HG03442 (cell line): Measurements from ENCODE around the gene NIBAN1.

Experiments
- ATAC-seq: cut with Tn5 transposase; IDR thresholded peaks from one replicate; pipeline ENCODE4 v1.9.1; 2021; ENCODE audit warnings: mild to moderate bottlenecking, moderate library complexity; ENCODE audit not compliant: unreplicated experiment

NIBAN1 gene

DNA sequence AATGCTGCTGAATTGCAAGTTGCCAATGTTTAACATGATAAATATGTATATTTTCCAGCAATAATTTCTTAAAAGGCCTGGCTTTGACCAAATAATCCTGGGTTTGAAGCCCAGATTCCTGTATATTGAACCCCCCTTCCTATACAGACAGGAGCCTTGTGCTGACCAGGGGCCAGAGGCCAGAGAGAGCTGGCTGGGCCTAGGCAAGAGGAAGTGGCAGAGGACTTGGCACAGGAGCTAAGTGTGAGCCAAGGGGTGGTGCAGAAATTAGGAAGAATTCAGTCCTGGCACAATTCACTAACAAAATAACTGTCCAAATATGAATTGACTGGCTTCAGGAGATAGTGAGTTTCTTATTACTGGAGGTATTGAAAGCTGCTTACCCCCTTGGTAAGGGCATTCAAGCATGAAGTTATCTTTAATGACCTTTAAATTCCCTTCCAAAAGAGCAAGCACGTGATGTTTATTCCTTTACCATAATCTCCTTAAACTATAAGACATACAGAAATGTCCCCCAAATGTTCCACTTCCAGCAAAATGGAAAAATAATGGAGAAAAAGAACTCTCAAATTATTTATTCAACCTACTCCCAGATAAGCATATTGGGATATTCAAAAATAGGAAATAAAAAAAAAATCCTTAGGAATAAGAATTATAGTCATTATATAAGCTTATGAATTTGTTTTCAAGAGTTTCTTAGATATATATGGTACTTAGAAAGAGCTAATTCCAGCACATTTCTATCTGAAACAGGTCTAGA is 26.6 kb downstream of the NIBAN1 start:
- ATAC-seq = no peak

- peak; percentile 40 for ATAC-seq
These were observed 28.5 kb downstream of the NIBAN1 start for GRCh38 chr1:184945678-184946412.

GRCh38 chr1:184945029-184945428 is 29.3 kb downstream of the NIBAN1 start:
- ATAC-seq = peak; percentile 59

- no peak for ATAC-seq
These were observed 30.3 kb downstream of the NIBAN1 start for GRCh38 chr1:184943998-184944397.

DNA sequence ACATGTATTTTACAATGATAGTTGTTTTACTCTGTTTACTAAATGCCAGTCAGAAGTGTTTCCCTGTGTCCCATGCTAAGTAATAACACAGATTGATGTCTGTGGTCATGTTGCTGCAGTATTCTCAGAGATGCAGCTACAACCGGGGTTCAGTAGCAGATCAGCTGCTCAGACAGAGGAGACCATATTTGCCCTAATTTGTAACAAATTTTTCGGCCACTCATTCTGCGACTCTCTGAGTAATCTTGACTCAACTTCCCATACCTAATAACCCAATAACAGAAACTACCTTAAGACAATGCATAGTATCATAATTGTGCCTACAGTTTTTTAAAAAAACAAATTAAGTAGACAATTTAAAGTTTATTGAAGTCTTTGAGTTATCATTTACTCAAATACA is 32.6 kb downstream of the NIBAN1 start:
- ATAC-seq = peak; percentile 71

DNA sequence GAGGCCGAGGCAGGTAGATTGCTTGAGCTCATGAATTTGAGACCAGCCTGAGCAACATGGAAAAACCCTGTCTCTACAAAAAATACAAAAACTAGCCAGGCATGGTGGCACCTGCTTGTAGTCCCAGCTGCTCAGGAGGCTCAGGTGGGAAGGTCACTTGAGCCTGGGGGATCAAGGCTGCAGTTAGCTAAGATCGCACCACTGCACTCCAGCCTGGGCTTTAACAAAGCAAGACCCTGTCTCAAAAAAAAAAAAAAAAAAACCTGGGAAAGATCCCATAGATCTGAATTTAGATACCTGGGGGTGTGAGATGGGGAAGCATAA is 32.9 kb downstream of the NIBAN1 start:
- ATAC-seq = peak; percentile 8

- ATAC-seq = no peak
These were observed 33.5 kb downstream of the NIBAN1 start for GRCh38 chr1:184940694-184941409.

DNA sequence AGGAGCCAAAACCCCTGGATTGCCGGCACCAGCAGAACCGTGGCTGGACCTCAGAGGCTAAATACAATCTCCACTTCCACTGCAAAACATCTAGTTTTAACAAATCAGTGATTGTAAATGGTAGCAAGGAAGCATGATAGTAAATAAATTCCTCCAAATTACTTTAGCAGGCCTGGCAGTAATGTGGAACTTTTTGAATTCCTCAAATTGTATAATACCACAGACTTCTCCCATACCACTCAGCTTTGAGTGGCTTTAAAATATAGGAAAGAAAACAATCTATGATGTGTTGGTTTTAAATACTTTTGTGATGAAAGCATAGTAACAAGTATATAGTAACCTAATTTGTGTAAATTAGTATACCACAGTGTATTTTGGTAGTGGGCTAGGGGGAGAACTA is 34.1 kb downstream of the NIBAN1 start:
- no peak for ATAC-seq

- ATAC-seq = no peak
These were observed 36.6 kb downstream of the NIBAN1 start for GRCh38 chr1:184937729-184938128.

GRCh38 chr1:184935920-184936798 is 38.1 kb downstream of the NIBAN1 start:
- ATAC-seq = no peak

DNA sequence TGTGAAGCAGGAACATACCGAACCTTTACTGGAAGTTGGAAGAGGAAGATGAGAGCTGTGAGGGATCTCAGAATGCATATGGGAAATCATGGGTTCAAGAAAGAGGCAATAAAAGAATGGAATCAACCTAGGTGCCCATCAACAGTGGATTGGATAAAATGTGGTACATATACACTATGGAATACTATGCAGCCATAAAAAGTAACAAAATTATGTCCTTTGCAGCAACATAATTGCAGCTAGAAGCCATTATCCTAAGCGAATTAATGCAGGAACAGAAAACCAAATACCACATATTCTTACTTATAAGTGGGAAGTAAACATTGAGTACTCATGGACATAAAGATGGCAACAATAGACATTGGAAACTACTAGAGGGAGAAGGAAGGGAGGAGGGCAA is 40.4 kb downstream of the NIBAN1 start:
- ATAC-seq = no peak

DNA sequence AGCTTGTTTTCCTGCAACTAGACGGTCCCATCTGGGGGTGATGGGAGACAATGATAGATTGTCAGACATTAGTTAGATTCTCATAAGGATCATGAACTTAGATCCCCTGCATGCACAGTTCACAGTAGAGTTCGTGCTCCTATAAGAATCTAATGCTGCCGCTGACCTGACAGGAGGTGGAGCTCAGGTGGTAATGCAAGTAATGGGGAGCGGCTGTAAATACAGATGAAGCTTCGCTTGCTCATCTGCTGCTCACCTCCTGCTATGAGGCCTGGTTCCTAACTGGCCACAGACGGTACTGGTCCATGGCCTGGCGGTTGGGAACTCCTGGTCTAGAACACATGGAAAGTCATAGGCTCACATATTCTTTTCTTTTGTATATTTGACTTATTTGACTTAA is 42.0 kb downstream of the NIBAN1 start:
- no peak for ATAC-seq

GRCh38 chr1:184931566-184931965 is 42.7 kb downstream of the NIBAN1 start:
- no peak for ATAC-seq

DNA sequence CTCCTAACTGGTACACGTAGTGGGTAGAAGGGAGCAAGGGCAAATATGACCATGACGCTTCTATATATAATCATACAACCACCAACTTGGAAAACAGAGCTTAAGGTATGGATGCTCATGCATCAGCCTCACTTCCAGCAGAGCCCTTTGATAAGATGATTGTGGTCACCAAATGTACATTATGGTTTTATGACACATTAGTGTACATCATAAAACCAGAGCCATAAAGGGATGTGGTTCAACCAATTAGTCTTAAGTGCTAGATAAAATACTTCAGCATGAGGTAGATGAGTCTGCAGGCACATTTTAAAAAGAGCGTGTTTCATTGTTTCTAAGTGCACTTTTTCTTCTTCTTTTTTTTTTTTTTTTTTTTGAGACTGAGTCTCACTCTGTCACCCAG is 43.7 kb downstream of the NIBAN1 start:
- no peak for ATAC-seq

DNA sequence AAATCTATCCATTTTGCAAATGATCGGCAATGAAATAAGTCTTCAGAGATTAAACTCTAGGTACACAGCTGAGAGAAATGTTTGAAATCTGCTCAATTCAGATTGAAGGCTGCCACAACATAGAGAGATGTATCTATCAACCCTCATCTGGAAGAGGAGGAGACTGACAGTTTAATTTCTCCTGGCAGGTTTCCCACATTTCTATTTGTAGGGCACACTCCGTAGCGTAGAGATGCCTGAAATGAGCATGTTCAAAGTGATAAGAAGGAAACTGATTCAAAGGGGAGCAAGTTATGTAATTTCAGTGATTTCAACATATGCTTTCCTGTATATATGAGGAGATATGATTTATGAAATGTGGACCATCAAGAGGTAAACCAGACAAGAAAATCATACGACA is 44.1 kb downstream of the NIBAN1 start:
- ATAC-seq = no peak

DNA sequence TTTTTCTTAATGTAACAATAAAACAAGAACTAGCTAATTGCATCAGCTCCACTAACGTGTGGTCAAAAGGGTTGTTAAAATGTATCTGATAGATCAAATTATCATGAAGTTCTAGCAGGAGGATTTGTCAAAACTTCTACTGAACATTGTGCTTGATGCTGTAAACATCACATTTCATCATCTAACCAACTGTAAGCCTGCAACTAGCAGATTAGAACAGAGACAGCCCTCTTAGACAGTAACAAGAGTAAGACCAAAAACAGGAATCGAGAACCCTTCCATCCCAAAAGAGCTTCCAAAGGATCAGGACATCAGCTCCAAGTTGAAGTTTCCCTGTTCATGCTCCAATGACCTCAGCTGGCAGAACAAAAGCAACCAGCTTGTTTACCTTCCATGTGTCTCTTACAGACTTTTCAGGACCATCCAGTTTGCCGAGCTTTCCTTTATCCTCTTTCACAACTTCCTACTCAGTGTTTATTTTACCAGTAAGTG is 44.6 kb downstream of the NIBAN1 start:
- no peak for ATAC-seq

GRCh38 chr1:184928394-184928793 is 45.9 kb downstream of the NIBAN1 start:
- no peak for ATAC-seq
